Right lobe of liver (tissue), 6 donors: ENCODE results near the gene NRCAM. TPM values are rescaled to one million over a fixed set of nuclear protein-coding genes. Genes with fewer than 3 reads are reported as not detected.
A peak's percentile ranks its signal among the peaks of the same experiment; 100 is the strongest.

ENCODE experiments used
- ATAC-seq, 4 donors: fragments of 200-7000 bp; cut with Tn5 transposase; one replicate each; pipeline ENCODE4 v1.9.1; 2020; ENCODE audit warnings: mild to moderate bottlenecking in 4 of 4, moderate library complexity in 4 of 4
- DNase-seq, 3 donors: peaks; one replicate each; pipeline ENCODE4 v3.0.0-alpha.2; 2020
- H3K27ac ChIP-seq, 3 donors: fragments of 200-600 bp; one replicate each; pipeline ENCODE4 v1.8.0; 2022
- H3K27me3 ChIP-seq, 2 donors: fragments of 200-600 bp; one replicate each; pipeline ENCODE4 v1.8.0; 2022
- H3K36me3 ChIP-seq, 4 donors: fragments of 200-600 bp; sonication (generic) in 1 of 4; one replicate each; pipeline versions ENCODE4 v1.5.1 to v1.8.0; 2017 to 2022; ENCODE audit warnings: control low read depth in 1 of 4
- H3K4me1 ChIP-seq, 4 donors: fragments of 200-600 bp; sonication (generic) in 1 of 4; one replicate each; pipeline versions ENCODE4 v1.5.1 to v1.8.0; 2017 to 2022; ENCODE audit warnings: control low read depth in 1 of 4
- H3K4me3 ChIP-seq, 3 donors: fragments of 200-600 bp; one replicate each; pipeline ENCODE4 v1.8.0; 2022
- H3K9me3 ChIP-seq, 4 donors: fragments of 200-600 bp; sonication (generic) in 1 of 4; one replicate each; pipeline versions ENCODE4 v1.5.1 to v1.8.0; 2017 to 2022; ENCODE audit warnings: control low read depth in 1 of 4
- CTCF ChIP-seq, 4 donors: fragments of 200-600 bp in 3 of 4; fragments of 450-650 bp in 1 of 4; IDR thresholded peaks; one replicate each; pipeline versions ENCODE4 v1.5.1 to v1.8.0; 2016 to 2022; ENCODE audit warnings: antibody characterized with exemption in 4 of 4, mild to moderate bottlenecking in 2 of 4
- POLR2A ChIP-seq: fragments of 450-650 bp; IDR thresholded peaks from one replicate; pipeline ENCODE4 v1.6.1; 2017; ENCODE audit warnings: antibody characterized with exemption, mild to moderate bottlenecking
- WGBS: methylation state at CpG from one replicate; pipeline ENCODE4 v1.1.6; 2018; ENCODE audit warnings: low coverage, low lambda C conversion rate; ENCODE audit not compliant: insufficient coverage; ENCODE audit errors: missing lambda C conversion rate; 5-methylcytosine and 5-hydroxymethylcytosine counted together
- intact Hi-C, 2 donors: fragments of 100-400 bp; cut with DNase I; formaldehyde crosslinking; loops; one replicate each; pipeline versions ENCODE4 v1.11.2 to v1.14.1; 2022
- total RNA-seq, 6 experiments: library from RNA; depleted of rRNA in 2 of 6; stranded (reverse); fragments of >200 nt in 2 of 6; fragmentation: NEBNext Ultra II Directional in 3 of 6; extraction: Animal tissue kit (Norgen Biotek cat#: 25700) in 3 of 6; gene quantifications; one replicate each; pipeline versions ENCODE4 v1.1.0 to v1.2.4, GENCODE V29; 2016 to 2023
- donor health status: DM: no; HTN: yes; CAD: no.
- donor health status: DM: no; HTN: no; CAD: no.
- donor health status: DM: no; HTN: no; CAD: no.
- donor health status: DM: no; HTN: yes; CAD: no.
- donor health status: DM: no; HTN: yes; CAD: no.

The NRCAM gene
- total RNA-seq, 6 experiments from 2014 or later = 0.16 to 1.9 (median 0.27) TPM

GRCh38 chr7:108164946-108165345, 291.3 kb downstream of the NRCAM start:
- TF ChIP-seq POLR2A (no peak), CTCF (IDR thresholded peaks at IDR 0.05) (no peak)
- intact Hi-C loops = no loop called here
- DNase-seq = no peak

GRCh38 chr7:108164342-108164741, 291.9 kb downstream of the NRCAM start:
- no peak for TF ChIP-seq CTCF (IDR thresholded peaks at IDR 0.05)
- no peak for TF ChIP-seq POLR2A
- H3K4me1 ChIP-seq = peaks cover 0 to 4% (median 0%) of the 10 kb centered on the region in 4 donors
- no peak overlapping the region for H3K4me3 ChIP-seq
- H3K36me3 ChIP-seq = no peaks in the 10 kb centered on the region
- WGBS = 28% methylated on average over 3 of the region's 6 CpGs
- DNase-seq (no peak), ATAC-seq (peak; percentile 63 to 83 (median 76))
- H3K27me3 ChIP-seq = no peaks in the 10 kb centered on the region
- H3K9me3 ChIP-seq = no peaks in the 10 kb centered on the region
- intact Hi-C loops = no loop called here
- no peak overlapping the region for H3K27ac ChIP-seq

More at GRCh38 chr7:108164946-108165345, 291.3 kb downstream of the NRCAM start:
- WGBS = 69% methylated on average over 6 of the region's 6 CpGs
- no peak for ATAC-seq
- no peaks in the 10 kb centered on the region for H3K9me3 ChIP-seq
- H3K4me3 ChIP-seq = no peak overlapping the region
- H3K4me1 ChIP-seq = peaks cover 0 to 4% (median 0%) of the 10 kb centered on the region in 4 donors
- H3K27me3 ChIP-seq = no peaks in the 10 kb centered on the region
- no peaks in the 10 kb centered on the region for H3K36me3 ChIP-seq
- H3K27ac ChIP-seq = no peak overlapping the region

GRCh38 chr7:108158776-108159175, 297.5 kb downstream of the NRCAM start:
- 36% methylated on average over 1 of the region's 1 CpG for WGBS
- Histone ChIP-seq H3K36me3 (no peaks in the 10 kb centered on the region), H3K4me3 (no peak overlapping the region), H3K27ac (no peak overlapping the region), H3K4me1 (no peaks in the 10 kb centered on the region), H3K27me3 (no peaks in the 10 kb centered on the region), H3K9me3 (no peaks in the 10 kb centered on the region)
- TF ChIP-seq POLR2A = no peak
- TF ChIP-seq CTCF (IDR thresholded peaks at IDR 0.05) = no peak
- intact Hi-C loops = no loop called here
- ATAC-seq = no peak
- no peak for DNase-seq

- Histone ChIP-seq H3K4me1 (no peaks in the 10 kb centered on the region), H3K27ac (no peak overlapping the region), H3K36me3 (no peaks in the 10 kb centered on the region), H3K27me3 (no peaks in the 10 kb centered on the region), H3K4me3 (no peak overlapping the region), H3K9me3 (no peaks in the 10 kb centered on the region)
- intact Hi-C loops = no loop called here
- TF ChIP-seq POLR2A (no peak), CTCF (IDR thresholded peaks at IDR 0.05) (no peak)
- ATAC-seq (no peak), DNase-seq (no peak)
- WGBS = 93% methylated on average over 3 of the region's 4 CpGs
Observed at GRCh38 chr7:108157606-108158335, 298.5 kb downstream of the NRCAM start.
